Measurements from ENCODE around the gene KLHDC3.
"Not testable (repeated sequence)": the region's sequence is repeated elsewhere in the genome, so short reads cannot be mapped to it uniquely, and the experiment has no call there.

KLHDC3 gene

DNA sequence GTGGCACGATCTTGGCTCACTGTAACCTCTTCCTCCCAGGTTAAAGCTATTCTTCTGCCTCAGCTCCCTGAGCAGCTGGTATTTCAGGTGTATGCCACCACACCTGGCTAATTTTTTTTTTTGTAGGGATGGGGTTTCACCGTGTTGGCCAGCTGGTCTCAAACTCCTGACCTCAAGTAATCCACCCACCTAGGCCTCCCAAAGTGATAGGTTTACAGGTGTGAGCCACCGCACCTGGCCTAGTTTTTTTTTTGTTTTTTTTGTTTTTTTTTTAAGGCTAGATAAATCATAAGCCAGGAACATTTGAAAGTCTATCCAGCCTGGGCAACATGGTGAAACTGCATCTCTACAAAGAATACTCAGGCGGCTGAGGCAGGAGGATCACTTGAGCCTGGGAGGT, 18.3 kb downstream of the KLHDC3 start:
- DNase-seq, result no peak

GRCh38 chr6:43033496-43034189, 19.6 kb downstream of the KLHDC3 start:
- DNase-seq, result no peak

- no peak for DNase-seq
Measured at GRCh38 chr6:43034190-43034525, 20.1 kb downstream of the KLHDC3 start.

DNA sequence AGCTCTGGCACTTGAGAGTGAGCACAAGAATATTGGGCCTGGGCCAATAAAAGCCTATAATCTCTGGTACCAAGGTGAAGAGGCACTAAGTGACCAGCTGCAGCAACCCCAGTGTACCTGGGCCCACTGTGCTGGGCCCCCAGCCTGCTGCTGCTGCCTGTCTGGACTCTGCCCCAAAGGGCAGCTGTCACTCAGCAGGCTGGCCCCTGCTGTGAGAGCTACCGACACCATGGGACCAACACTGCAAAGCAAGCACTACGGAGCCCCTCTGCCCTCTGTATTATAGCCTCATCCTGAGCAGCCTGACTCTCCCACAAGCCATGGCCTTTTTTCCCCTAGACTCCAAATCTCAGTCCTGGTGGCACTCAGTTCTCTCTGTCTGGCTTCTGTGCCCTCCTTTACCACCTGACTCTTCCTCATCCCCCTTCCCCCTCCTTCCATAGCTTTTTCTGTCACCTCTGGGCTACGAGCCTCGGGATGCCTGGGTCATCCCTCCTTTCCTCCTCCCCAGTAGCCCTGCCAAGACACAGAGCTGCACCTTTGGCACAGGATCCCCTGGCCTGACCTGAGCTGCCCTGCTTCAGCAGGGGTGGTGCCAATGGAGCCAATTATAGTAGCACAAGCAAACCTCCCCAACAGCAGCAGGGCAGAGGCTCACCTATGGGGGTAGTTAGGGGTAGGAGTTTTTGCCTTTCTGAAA, 21.6 kb downstream of the KLHDC3 start:
- DNase-seq, result no peak

- DNase-seq, result no peak
Measured at GRCh38 chr6:43036712-43037111, 22.7 kb downstream of the KLHDC3 start.

- DNase-seq, result no peak
Measured at GRCh38 chr6:43037197-43037596, 23.1 kb downstream of the KLHDC3 start.

- DNase-seq, result no peak
Measured at GRCh38 chr6:43037706-43038105, 23.7 kb downstream of the KLHDC3 start.

- DNase-seq, result no peak
Measured at GRCh38 chr6:43038727-43039126, 24.7 kb downstream of the KLHDC3 start.

- DNase-seq, result no peak
Measured at GRCh38 chr6:43040542-43041257, 26.7 kb downstream of the KLHDC3 start.

DNA sequence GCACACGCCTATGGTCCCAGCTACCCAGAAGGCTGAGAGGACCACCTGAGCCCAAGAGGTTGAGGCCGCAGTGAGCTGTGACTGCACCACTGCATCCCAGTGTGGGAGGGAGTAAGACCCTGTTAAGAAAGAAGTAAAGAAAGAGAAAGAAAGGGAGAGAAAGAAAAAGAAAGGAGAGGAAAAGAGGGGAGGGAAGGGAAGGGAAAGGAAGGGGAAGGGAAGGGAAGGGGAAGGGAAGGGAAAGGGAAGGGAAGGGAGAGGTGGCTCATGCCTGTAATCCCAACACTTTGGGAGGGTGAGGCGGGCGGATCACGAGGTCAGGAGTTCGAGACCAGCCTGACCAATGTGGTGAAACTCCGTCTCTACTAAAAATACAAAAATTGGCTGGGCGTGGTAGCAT, 27.4 kb downstream of the KLHDC3 start:
- not testable (repeated sequence) for DNase-seq

GRCh38 chr6:43043310-43043709, 29.3 kb downstream of the KLHDC3 start:
- no peak for DNase-seq

DNA sequence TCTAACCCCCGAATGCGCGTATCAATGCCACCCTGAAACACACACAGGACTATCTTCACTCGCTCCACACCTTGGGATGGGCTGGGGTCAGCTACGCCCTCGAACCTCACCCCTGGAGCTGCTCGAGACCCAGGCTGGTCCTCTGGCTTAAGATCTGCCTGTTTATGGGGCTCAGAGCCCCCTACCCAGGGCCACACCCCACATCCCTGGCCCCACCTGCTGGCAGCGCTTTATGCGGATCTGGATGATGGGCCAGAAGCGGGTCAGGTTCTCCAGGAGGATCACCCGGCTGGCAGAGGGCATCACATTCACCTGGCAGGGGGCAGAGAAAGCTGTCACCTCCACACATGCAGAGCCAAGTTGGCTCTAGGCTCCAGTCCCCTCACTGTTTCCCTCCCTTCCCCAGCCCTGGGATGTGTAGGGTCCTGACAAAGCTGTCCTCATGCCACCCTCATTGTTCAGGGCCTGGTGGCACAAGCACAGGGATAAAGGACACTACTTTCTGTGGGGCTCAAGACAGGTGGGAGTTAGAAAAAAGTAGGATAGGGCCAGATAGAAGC, 31.4 kb downstream of the KLHDC3 start:
- no peak for DNase-seq

DNA sequence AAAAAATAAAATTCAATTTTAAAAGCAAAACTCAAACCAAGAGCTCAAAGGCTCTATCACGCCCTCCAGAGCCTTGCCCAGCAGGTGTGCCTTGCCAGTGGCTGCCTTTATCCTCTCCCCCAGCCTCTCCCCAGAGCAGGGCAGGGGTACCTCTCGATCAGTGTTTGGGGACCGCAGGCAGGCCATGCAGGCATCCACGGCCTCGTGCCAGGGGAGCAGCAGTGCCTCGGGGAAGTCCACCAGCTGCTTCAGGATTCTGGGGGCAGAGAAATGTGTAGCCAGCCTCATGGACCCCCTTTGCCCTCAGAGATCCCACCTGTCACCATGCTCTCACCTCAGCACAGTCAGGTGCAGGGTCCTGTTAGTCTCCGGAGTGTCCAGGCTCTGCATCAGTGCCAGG, 33.9 kb downstream of the KLHDC3 start:
- DNase-seq, result no peak

DNA sequence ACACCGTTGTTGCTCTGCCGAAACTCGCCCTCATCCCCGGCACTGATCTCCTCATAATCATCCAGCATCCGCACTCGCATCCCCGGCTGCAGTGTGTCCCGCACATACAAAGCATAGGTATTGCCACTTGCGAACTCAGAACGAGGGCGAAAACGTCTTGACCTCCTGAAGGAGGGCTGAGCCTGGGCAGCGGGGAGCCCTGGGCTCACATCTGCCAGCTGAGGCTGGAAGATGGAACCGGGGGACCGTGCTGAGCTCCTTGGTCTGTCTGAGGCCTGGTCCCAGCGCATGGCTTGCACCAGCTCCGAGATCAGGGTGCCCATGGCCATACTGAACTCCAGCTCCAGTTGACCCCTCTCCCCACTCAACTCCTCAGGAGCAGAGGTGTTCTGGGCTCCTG, 36.9 kb downstream of the KLHDC3 start:
- DNase-seq, result no peak

DNA sequence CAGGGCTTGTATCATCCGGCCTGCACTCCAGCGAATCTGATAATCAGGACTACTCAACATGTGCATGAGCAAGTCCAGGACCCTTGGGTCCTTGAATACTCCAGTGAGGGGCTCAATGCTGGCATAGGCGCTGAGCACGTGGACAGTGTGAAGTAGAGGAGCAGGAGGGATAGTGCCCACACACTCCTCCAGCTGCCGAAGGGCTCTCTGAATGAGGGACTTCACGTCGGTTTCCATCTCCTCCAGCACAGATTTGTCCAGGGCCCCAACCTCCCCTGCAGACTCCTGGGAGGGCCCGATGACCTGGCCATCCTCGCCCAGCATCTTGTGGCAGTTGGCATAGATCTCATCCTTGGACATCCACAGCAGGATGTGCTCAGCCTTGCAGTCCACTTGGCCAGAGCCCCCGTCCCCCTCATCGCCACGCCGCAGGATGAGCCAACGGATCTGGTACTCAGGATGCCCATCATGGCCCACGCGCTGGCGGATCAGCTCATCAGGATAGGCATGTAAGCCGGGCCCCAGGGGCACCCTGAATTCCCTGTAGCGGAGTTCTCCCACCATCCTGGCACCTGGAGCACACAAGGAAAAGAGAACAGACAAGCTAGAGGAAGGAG, 38.3 kb downstream of the KLHDC3 start:
- DNase-seq, result no peak

GRCh38 chr6:43052842-43053544, 38.9 kb downstream of the KLHDC3 start:
- no peak for DNase-seq

DNA sequence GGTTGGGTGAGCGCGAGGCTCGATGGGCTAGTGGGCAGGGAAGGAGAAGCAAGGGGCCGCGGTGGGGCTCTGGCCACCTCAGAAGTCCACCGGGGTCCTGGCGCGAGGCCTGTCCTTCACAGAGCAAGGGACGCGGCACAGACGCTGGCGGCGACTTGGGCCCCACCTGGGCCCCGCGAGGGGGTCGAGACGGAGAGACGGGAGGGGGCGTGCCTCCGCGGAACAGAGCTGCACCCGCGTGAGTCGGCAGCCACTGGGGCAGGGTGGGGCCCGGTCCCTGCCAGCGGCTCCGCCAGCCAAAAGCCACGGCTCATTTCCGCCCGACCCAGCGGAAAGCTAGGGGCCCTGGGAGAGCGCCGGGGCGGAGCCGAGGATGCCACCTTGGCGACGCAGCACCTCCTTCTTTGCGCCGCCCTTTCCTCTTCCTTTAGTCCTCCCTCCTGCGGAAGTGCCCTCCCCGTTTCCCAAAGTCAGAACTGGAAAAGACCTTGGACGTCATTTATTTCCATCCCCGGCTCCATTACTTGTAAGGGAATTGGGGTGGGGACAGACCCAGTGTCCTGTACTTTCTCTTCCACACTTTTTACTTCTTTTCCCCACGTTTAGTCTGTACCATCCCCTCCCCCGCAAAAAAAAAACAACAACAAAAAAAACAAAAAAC, 39.6 kb downstream of the KLHDC3 start, which contains the start of gene CUL7:
TSS of gene CUL7 (minus strand) at position 307 of the 661 bp plus-strand sequence. CDS start 1,063 bp downstream, outside the sequence.
- peak; percentile 89 for DNase-seq

DNA sequence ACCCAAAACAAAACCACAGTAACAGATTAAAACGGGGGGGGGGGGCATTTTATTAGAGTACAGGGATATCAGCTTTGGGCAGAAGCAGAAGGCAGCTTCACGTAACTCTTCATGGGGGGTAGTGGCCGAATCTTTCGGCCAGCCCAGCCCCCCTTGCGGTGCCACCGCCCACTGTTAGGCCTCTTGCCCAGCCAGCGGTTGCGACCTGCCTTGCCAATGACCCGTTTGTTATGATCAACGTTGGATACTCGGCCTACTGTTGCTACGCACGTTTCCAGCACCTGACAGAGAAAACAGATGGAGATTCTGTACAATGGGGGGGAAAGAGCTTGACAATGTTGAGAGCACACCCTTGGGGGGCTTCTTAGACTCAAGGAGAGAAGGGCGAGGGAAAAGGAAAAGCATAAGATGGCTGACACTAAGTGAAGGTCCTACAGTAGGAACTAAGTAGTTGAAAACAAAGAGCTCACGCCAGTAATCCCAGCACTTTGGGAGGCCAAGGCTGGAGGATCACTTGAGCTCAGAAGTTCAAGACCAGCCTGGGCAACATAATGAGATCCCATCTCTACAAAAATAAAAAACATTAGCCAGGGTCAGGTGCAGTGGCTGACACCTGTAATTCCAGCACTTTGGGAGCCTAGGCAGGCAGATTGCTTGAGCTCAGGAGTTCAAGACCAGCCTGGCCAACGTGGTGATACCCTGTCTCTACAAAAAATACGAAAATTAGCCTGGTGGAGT, 40.3 kb downstream of the KLHDC3 start:
- no peak for DNase-seq

DNA sequence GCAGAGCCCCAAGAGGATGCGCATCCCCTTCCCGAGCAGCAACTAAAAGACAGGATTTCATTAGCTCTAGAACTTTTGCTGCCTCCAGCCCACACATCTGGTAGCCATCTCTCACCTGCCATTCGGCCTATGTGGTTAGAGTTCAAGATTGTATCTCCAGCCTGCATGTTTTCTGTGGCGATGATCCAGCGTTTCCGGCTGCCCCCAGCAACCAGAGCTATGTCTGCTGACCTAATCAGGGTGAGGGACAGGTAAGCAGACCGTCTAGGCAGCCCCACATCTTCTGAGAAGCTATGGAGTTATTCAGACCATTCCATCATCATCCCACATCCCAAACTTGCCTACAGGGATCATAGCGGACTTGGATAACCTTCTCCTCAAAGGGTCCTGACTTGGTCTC, 41.9 kb downstream of the KLHDC3 start:
- no peak for DNase-seq

DNA sequence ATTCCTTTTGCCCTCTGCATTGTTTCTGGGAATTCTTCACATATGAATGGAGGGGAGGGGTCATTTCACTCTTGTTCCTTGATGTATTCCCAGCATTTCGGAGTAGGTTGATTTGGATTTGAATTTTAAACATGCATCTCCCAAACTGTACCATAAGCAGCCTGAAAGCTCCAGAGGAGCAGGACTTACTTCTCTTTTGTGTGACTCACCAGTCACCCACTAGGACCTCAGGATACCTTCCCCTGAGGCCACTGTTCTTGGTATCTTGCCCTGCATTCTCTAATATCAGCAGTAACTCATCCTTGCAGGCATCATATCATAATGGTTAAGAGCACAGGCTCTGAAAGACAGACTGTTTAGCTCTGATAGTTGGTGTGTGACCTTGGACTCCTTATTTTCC, 44.5 kb downstream of the KLHDC3 start:
- DNase-seq, result no peak
